Endothelial cell of umbilical vein (primary cell): ENCODE measurements around the gene TPMT. TPM values are rescaled to one million over a fixed set of nuclear protein-coding genes. Genes with fewer than 3 reads are reported as not detected.

Source experiments
- BruUV-seq: library from RNA; stranded (reverse); fragments of 400-500 nt; replicated peaks from 2 replicates; lab custom pipeline; 2021; lab: Mats Ljungman, UMichigan
- CTCF ChIA-PET: fragments of 300-600, 350-600 bp; sonication (Branson Sonifier 250); formaldehyde crosslinking; loops from one replicate; lab custom pipeline; 2021; ENCODE audit warnings: antibody characterized with exemption, inconsistent platforms; lab: Charles Lee
- POLR2A ChIA-PET: fragments of 300-600, 350-600 bp; sonication (Branson Sonifier 250); formaldehyde crosslinking; loops from one replicate; lab custom pipeline; 2021; ENCODE audit warnings: antibody characterized with exemption, inconsistent platforms; lab: Charles Lee
- DNase-seq: peaks from one replicate; pipeline ENCODE4 v3.0.0-alpha.2; 2011; ENCODE audit warnings: low read depth, low spot score
- FAIRE-seq: peaks from 2 replicates; lab custom pipeline; 2011; peaks lifted over from hg19 to GRCh38; lab: Jason Lieb, UNC
- H2AFZ ChIP-seq: 2 replicates; pipeline ENCODE4 v1.6.0; 2012; ENCODE audit warnings: low read depth, low read length, control low read depth, inconsistent platforms
- H3K27ac ChIP-seq: 2 replicates; pipeline ENCODE4 v1.5.1; 2011; ENCODE audit warnings: low read depth, mild to moderate bottlenecking, control low read depth, low read length, moderate library complexity; ENCODE audit not compliant: insufficient read depth
- H3K27me3 ChIP-seq, 2 experiments: 2 replicates each; pipeline versions ENCODE4 v1.6.0 to v1.6.1; 2011; ENCODE audit warnings: low read length in 2 of 2, mixed read lengths in 1 of 2; ENCODE audit not compliant: control insufficient read depth in 2 of 2, insufficient read depth in 2 of 2
- H3K36me3 ChIP-seq, 2 experiments: 2 replicates in 1 of 2; 3 replicates in 1 of 2; pipeline ENCODE4 v1.5.1; 2011; ENCODE audit warnings: low read length in 2 of 2, mild to moderate bottlenecking in 1 of 2, moderate library complexity in 1 of 2; ENCODE audit not compliant: control insufficient read depth in 2 of 2, insufficient read depth in 2 of 2; ENCODE audit errors: extremely low read depth in 1 of 2
- H3K4me1 ChIP-seq: 3 replicates; pipeline ENCODE4 v1.5.1; 2011; ENCODE audit warnings: mild to moderate bottlenecking, low read length; ENCODE audit not compliant: control insufficient read depth, insufficient read depth; ENCODE audit errors: extremely low read depth
- H3K4me2 ChIP-seq: 2 replicates; pipeline ENCODE4 v1.6.1; 2011; ENCODE audit warnings: low read length, control low read depth, mixed read lengths; ENCODE audit not compliant: insufficient read depth
- H3K4me3 ChIP-seq, 3 experiments: fragments of 200-600 bp in 1 of 3; sonication (generic), shearing (Covaris generic) in 1 of 3; replicated peaks in 1 of 3; 2 replicates each; pipeline ENCODE4 v1.5.1; 2011 to 2016; ENCODE audit warnings: control low read depth in 3 of 3, low read length in 3 of 3, mild to moderate bottlenecking in 2 of 3, inconsistent platforms in 1 of 3, low read depth in 1 of 3, moderate library complexity in 1 of 3; ENCODE audit not compliant: insufficient read depth in 1 of 3
- H3K79me2 ChIP-seq: 2 replicates; pipeline ENCODE4 v1.6.0; 2012; ENCODE audit warnings: low read length, inconsistent platforms; ENCODE audit not compliant: control insufficient read depth, insufficient read depth
- H3K9ac ChIP-seq: replicated peaks from 2 replicates; pipeline ENCODE3; 2011; ENCODE audit warnings: low read length, control low read depth; ENCODE audit not compliant: insufficient read depth; ENCODE audit errors: extremely low read depth
- H3K9me1 ChIP-seq: replicated peaks from 3 replicates; pipeline ENCODE4 v1.6.0; 2011; ENCODE audit warnings: mild to moderate bottlenecking, low read length; ENCODE audit not compliant: control insufficient read depth, insufficient read depth; ENCODE audit errors: extremely low read depth
- H3K9me3 ChIP-seq: replicated peaks from 2 replicates; pipeline ENCODE4 v1.5.1; 2012; ENCODE audit warnings: low read length, inconsistent platforms; ENCODE audit not compliant: control insufficient read depth, insufficient read depth
- H4K20me1 ChIP-seq: replicated peaks from 2 replicates; pipeline ENCODE3; 2011; ENCODE audit warnings: mild to moderate bottlenecking, low read length; ENCODE audit not compliant: control insufficient read depth, insufficient read depth; ENCODE audit errors: extremely low read depth
- EZH2 ChIP-seq: IDR thresholded peaks from 2 replicates; pipeline ENCODE4 v1.6.1; 2012; ENCODE audit warnings: borderline replicate concordance, low read depth, mild to moderate bottlenecking, moderate library complexity, low read length, inconsistent platforms; ENCODE audit not compliant: severe bottlenecking
- FOS ChIP-seq: IDR thresholded peaks from 2 replicates; pipeline ENCODE4 v1.6.1; 2011; ENCODE audit warnings: mild to moderate bottlenecking, low read length, moderate library complexity, borderline replicate concordance; ENCODE audit not compliant: insufficient read depth
- GATA2 ChIP-seq: IDR thresholded peaks from 2 replicates; pipeline ENCODE4 v1.7.0; 2011; ENCODE audit warnings: low read depth, mild to moderate bottlenecking, moderate library complexity, mixed read lengths, low read length; ENCODE audit not compliant: insufficient read length, insufficient read depth
- JUN ChIP-seq: IDR thresholded peaks from 2 replicates; pipeline ENCODE4 v1.6.1; 2011; ENCODE audit warnings: borderline replicate concordance, low read depth; ENCODE audit not compliant: insufficient read length, insufficient read depth
- MYC ChIP-seq: IDR thresholded peaks from one replicate; pipeline ENCODE4 v1.6.1; 2011; ENCODE audit warnings: mild to moderate bottlenecking, low read depth, low read length
- POLR2A ChIP-seq: IDR thresholded peaks from 2 replicates; pipeline ENCODE4 v1.6.1; 2012; ENCODE audit warnings: low read depth, mild to moderate bottlenecking, control low read depth, low read length
- POLR2AphosphoS5 ChIP-seq: IDR thresholded peaks from 2 replicates; pipeline ENCODE4 v1.6.1; 2012; ENCODE audit warnings: low read depth, mild to moderate bottlenecking, control low read depth, low read length, moderate library complexity; ENCODE audit not compliant: insufficient read depth
- dilution Hi-C: fragments of 300-500 bp; cut with MboI; formaldehyde crosslinking; loops from one replicate; pipeline ENCODE4 v1.15.0; 2019; ENCODE audit warnings: low sequenced_read_pairs; ENCODE audit not compliant: extremely low pct_ligation_motif_present
- intact Hi-C: fragments of 100-400 bp; cut with micrococcal nuclease; formaldehyde crosslinking; loops from one replicate; pipeline ENCODE4 v1.10.0; 2022
- polyA plus RNA-seq, 4 experiments: library from polyadenylated mRNA; depleted of rRNA in 3 of 4; stranded (reverse) in 3 of 4; unstranded in 1 of 4; fragments of >200 nt; gene quantifications; 2 replicates each; pipeline versions ENCODE4 v1.2.1 to v1.2.3, GENCODE V29; 2011 to 2012; ENCODE audit warnings: missing spikeins in 1 of 4
- total RNA-seq: library from RNA; stranded (reverse); gene quantifications from 2 replicates; pipeline ENCODE4 v1.2.3, GENCODE V29; 2021
- TF ChIP-seq, protein P1 (sequence below), 2 donors: IDR thresholded peaks; 1 replicate in 1 of 2; 2 replicates in 1 of 2; pipeline ENCODE4 v1.5.1; 2011; ENCODE audit warnings: low read length in 2 of 2, mild to moderate bottlenecking in 2 of 2, moderate library complexity in 2 of 2, control low read depth in 1 of 2, inconsistent platforms in 1 of 2, low read depth in 1 of 2; ENCODE audit not compliant: insufficient read depth in 1 of 2; ENCODE audit errors: extremely low read depth in 1 of 2
- TF ChIP-seq, protein P2 (sequence below): IDR thresholded peaks from 2 replicates; pipeline ENCODE4 v1.6.1; 2011; ENCODE audit not compliant: insufficient read depth, insufficient read length

The TPMT gene
- total and polyA plus RNA-seq, 2 donors (not counting 3 experiments of a cell fraction or from before 2014, with no cell fraction given): 6.5 to 11.1 TPM

DNA sequence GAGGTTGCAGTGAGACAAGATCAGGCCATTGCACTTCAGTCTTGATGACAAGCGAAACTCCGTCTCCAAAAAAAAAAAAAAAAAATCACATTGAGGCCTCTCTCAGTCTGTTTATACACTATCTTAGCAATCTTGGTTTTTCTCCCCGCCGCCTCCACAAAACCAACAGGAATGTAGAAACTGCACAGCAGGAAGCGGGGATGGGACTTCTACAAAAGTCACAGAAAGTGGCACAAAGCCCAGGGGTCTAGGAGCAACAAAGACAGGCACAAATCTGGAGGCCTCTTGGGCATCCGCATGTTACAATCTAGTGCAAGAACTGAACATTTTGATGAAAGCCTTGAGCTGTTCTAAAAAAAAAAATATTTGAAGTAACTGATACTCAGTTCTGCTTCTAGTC is 48.9 kb upstream of the TPMT start:
- no peaks in the 10 kb centered on the region for H3K36me3 ChIP-seq
- FAIRE-seq (no peak), DNase-seq (no peak)
- H3K9me3 ChIP-seq: no peaks in the 10 kb centered on the region
- dilution Hi-C loops: no loop called here
- ChIA-PET POLR2A (no interaction called here), CTCF (no interaction called here)
- no peak overlapping the region for H3K27ac ChIP-seq
- H3K9ac ChIP-seq: no peak overlapping the region
- H3K9me1 ChIP-seq: no peaks in the 10 kb centered on the region
- no peaks in the 10 kb centered on the region for H3K27me3 ChIP-seq
- intact Hi-C loops: no loop called here
- H4K20me1 ChIP-seq: no peaks in the 10 kb centered on the region
- no peaks in the 10 kb centered on the region for H3K4me1 ChIP-seq
- no peaks in the 10 kb centered on the region for H3K79me2 ChIP-seq
- no peak overlapping the region for H3K4me2 ChIP-seq
- BruUV-seq: no TSS peak
- H3K4me3 ChIP-seq: no peak overlapping the region
- no peak overlapping the region for H2AFZ ChIP-seq
- TF ChIP-seq, protein P1, sequence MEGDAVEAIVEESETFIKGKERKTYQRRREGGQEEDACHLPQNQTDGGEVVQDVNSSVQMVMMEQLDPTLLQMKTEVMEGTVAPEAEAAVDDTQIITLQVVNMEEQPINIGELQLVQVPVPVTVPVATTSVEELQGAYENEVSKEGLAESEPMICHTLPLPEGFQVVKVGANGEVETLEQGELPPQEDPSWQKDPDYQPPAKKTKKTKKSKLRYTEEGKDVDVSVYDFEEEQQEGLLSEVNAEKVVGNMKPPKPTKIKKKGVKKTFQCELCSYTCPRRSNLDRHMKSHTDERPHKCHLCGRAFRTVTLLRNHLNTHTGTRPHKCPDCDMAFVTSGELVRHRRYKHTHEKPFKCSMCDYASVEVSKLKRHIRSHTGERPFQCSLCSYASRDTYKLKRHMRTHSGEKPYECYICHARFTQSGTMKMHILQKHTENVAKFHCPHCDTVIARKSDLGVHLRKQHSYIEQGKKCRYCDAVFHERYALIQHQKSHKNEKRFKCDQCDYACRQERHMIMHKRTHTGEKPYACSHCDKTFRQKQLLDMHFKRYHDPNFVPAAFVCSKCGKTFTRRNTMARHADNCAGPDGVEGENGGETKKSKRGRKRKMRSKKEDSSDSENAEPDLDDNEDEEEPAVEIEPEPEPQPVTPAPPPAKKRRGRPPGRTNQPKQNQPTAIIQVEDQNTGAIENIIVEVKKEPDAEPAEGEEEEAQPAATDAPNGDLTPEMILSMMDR (IDR thresholded peaks at IDR 0.05; ENCODE audit: extremely low read depth in 1 of 2, insufficient read depth in 1 of 2, low read depth in 1 of 2, low read length in 2 of 2): no peak
- TF ChIP-seq GATA2: no peak
- no peak for TF ChIP-seq POLR2AphosphoS5
- no peak for TF ChIP-seq EZH2
- TF ChIP-seq JUN: no peak
- TF ChIP-seq POLR2A: no peak
- no peak for TF ChIP-seq MYC
- TF ChIP-seq FOS: no peak
- TF ChIP-seq, protein P2, sequence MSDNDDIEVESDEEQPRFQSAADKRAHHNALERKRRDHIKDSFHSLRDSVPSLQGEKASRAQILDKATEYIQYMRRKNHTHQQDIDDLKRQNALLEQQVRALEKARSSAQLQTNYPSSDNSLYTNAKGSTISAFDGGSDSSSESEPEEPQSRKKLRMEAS: no peak
